GM12878 (cell line): ENCODE results near the gene NGB. TPM values are rescaled to one million over a fixed set of nuclear protein-coding genes. Genes with fewer than 3 reads are reported as not detected.

Experiments used
- ATAC-seq: fragments of 200-7000 bp; cut with Tn5 transposase; 3 replicates; pipeline ENCODE4 v1.9.1; 2020; ENCODE audit warnings: mild to moderate bottlenecking, moderate library complexity
- BruUV-seq: library from RNA; stranded (reverse); fragments of 400-500 nt; replicated peaks from 2 replicates; lab custom pipeline; 2021; lab: Mats Ljungman, UMichigan
- CTCF ChIA-PET: fragments of 300-600 bp; sonication (Branson Sonifier 250); formaldehyde crosslinking; extraction: SDS; loops from one replicate; lab custom pipeline; 2021; ENCODE audit warnings: inconsistent platforms; lab: Yijun Ruan, JAX
- POLR2A ChIA-PET: fragments of 350-600 bp; formaldehyde crosslinking; extraction: SDS; loops from one replicate; lab custom pipeline; 2021; ENCODE audit warnings: inconsistent platforms; lab: Charles Lee
- RAD21 ChIA-PET: fragments of 300-600 bp; sonication (Branson Sonifier 250); formaldehyde crosslinking; loops from one replicate; lab custom pipeline; 2023; ENCODE audit warnings: antibody characterized with exemption; ENCODE audit not compliant: unreplicated experiment; lab: Charles Lee
- SMC1A ChIA-PET: fragments of 300-600 bp; sonication (Branson Sonifier 250); formaldehyde crosslinking; loops from one replicate; lab custom pipeline; 2023; ENCODE audit not compliant: unreplicated experiment, uncharacterized antibody; lab: Charles Lee
- DNase-seq: peaks from one replicate; pipeline ENCODE4 v3.0.0-alpha.2; 2011; ENCODE audit warnings: low read depth, low spot score
- FAIRE-seq: peaks from 3 replicates; lab custom pipeline; 2011; peaks lifted over from hg19 to GRCh38; lab: Jason Lieb, UNC
- H2AFZ ChIP-seq: 2 replicates; pipeline ENCODE4 v1.6.0; 2011; ENCODE audit warnings: low read depth, low read length, control low read depth; ENCODE audit not compliant: control insufficient read depth
- H3K27ac ChIP-seq: 2 replicates; pipeline ENCODE4 v1.5.1; 2011; ENCODE audit warnings: control low read depth; ENCODE audit not compliant: control insufficient read depth, insufficient read depth
- H3K27me3 ChIP-seq, 2 experiments: replicated peaks in 1 of 2; 2 replicates each; pipeline versions ENCODE4 v1.6.0 to v1.6.1; 2011; ENCODE audit warnings: low read length in 1 of 2; ENCODE audit not compliant: control insufficient read depth in 2 of 2, insufficient read depth in 2 of 2
- H3K36me3 ChIP-seq, 2 experiments: 2 replicates each; pipeline ENCODE4 v1.5.1; 2011; ENCODE audit warnings: low read length in 1 of 2; ENCODE audit not compliant: control insufficient read depth in 2 of 2, insufficient read depth in 2 of 2
- H3K4me1 ChIP-seq: 2 replicates; pipeline ENCODE4 v1.6.1; 2011; ENCODE audit warnings: mild to moderate bottlenecking, low read length, moderate library complexity, mixed read lengths; ENCODE audit not compliant: control insufficient read depth, insufficient read depth
- H3K4me2 ChIP-seq: 2 replicates; pipeline ENCODE4 v1.6.0; 2011; ENCODE audit warnings: control low read depth; ENCODE audit not compliant: control insufficient read depth, insufficient read depth
- H3K4me3 ChIP-seq: fragments of 200-600 bp; sonication (generic); 2 replicates; pipeline ENCODE4 v1.5.1; 2016
- H3K79me2 ChIP-seq: 2 replicates; pipeline ENCODE4 v1.6.0; 2011; ENCODE audit warnings: low read length; ENCODE audit not compliant: control insufficient read depth, insufficient read depth
- H3K9ac ChIP-seq: 2 replicates; pipeline ENCODE4 v1.8.0; 2011; ENCODE audit warnings: low read length, control low read depth, mixed read lengths; ENCODE audit not compliant: control insufficient read depth, insufficient read depth
- H3K9me3 ChIP-seq: replicated peaks from 3 replicates; pipeline ENCODE4 v1.5.1; 2011; ENCODE audit warnings: mild to moderate bottlenecking, low read length; ENCODE audit not compliant: control insufficient read depth, insufficient read depth
- H4K20me1 ChIP-seq: 2 replicates; pipeline ENCODE4 v1.6.0; 2011; ENCODE audit not compliant: control insufficient read depth, insufficient read depth
- BRCA1 ChIP-seq: IDR thresholded peaks from 2 replicates; pipeline ENCODE4 v1.6.1; 2011; ENCODE audit warnings: low read depth, low read length, improper control_type of control experiment
- RCOR1 ChIP-seq: conservative IDR thresholded peaks from 2 replicates; pipeline ENCODE4 v1.6.1; 2012; ENCODE audit warnings: low read depth, low read length, improper control_type of control experiment
- REST ChIP-seq: IDR thresholded peaks from 2 replicates; pipeline ENCODE4 v1.6.1; 2012; ENCODE audit warnings: mild to moderate bottlenecking, low read depth, low read length
- ZBTB11 ChIP-seq: fragments of 450-650 bp; formaldehyde crosslinking; IDR thresholded peaks from 2 replicates; pipeline ENCODE4 v1.5.0; 2022; ENCODE audit warnings: mild to moderate bottlenecking, missing genetic modification characterization
- WGBS: methylation state at CpG from one replicate; pipeline ENCODE4 v1.1.6; 2016; ENCODE audit warnings: low lambda C conversion rate; ENCODE audit not compliant: insufficient replicate concordance, insufficient coverage; ENCODE audit errors: missing lambda C conversion rate; 5-methylcytosine and 5-hydroxymethylcytosine counted together
- in situ Hi-C: fragments of 300-500 bp; cut with MboI; formaldehyde crosslinking; loops from 9 replicates; pipeline ENCODE4 v1.14.3; 2018; ENCODE audit warnings: mixed read lengths
- intact Hi-C: fragments of 100-400 bp; cut with micrococcal nuclease; formaldehyde crosslinking; loops from one replicate; pipeline ENCODE4 v1.14.2; 2022; ENCODE audit not compliant: unreplicated experiment
- polyA plus RNA-seq, 11 experiments: library from polyadenylated mRNA; depleted of rRNA in 4 of 11; unstranded in 6 of 11; stranded (reverse) in 5 of 11; fragments of >200 nt; fragmentation: Nextera tagmentation in 4 of 11; fragmentation: Illumina TruSeq in 1 of 11; extraction: Ambion mirVana in 4 of 11; extraction: Trizol in 1 of 11; gene quantifications; 1 replicate in 1 of 11; 2 replicates in 10 of 11; pipeline versions ENCODE4 v1.2.1 to v1.2.3, GENCODE V29; 2011 to 2016; ENCODE audit warnings: inconsistent platforms in 2 of 11, missing spikeins in 2 of 11, low read depth in 1 of 11
- total RNA-seq, 4 experiments: library from RNA; depleted of rRNA in 3 of 4; stranded (reverse); fragments of >200 nt in 3 of 4; fragmentation: Illumina TruSeq in 1 of 4; extraction: Trizol in 1 of 4; gene quantifications; 2 replicates each; pipeline versions ENCODE4 v1.2.1 to v1.2.3, GENCODE V29; 2013 to 2021

NGB gene
- total and polyA plus RNA-seq, 10 of the 15 experiments (the other 5 are each of a cell fraction or from before 2014, with no cell fraction given), result 0.19 TPM; not detected in 9

GRCh38 chr14:77265561-77266335, 5.3 kb downstream of the NGB start:
- Histone ChIP-seq H3K36me3 (no peaks in the 10 kb centered on the region), H3K4me1 (no peaks in the 10 kb centered on the region), H2AFZ (no peak overlapping the region), H3K27me3 (peaks cover 0 to 9% of the 10 kb centered on the region in 2 experiments; a peak in 3 of 4 replicates), H3K79me2 (no peaks in the 10 kb centered on the region), H3K27ac (no peak overlapping the region), H3K4me2 (no peak overlapping the region), H3K4me3 (no peak overlapping the region), H4K20me1 (no peaks in the 10 kb centered on the region), H3K9me3 (no peaks in the 10 kb centered on the region), H3K9ac (no peak overlapping the region)
- DNase-seq, result no peak
- TF ChIP-seq REST (no peak), BRCA1 (no peak), ZBTB11 (CRISPR knock-in tag) (no peak), RCOR1 (no peak)
- BruUV-seq, result no TSS peak
- ATAC-seq, result no peak
- in situ Hi-C loops (no loop called here), intact Hi-C loops (no loop called here)
- ChIA-PET CTCF (no interaction called here), RAD21 (no interaction called here), POLR2A (no interaction called here), SMC1A (no interaction called here)
- 40% methylated on average over 14 of the region's 16 CpGs for WGBS
- no peak for FAIRE-seq
